ENCODE measurements around the gene COX19.
"Not testable (repeated sequence)": the region's sequence is repeated elsewhere in the genome, so short reads cannot be mapped to it uniquely, and the experiment has no call there.

COX19 gene

GRCh38 chr7:939843-940242, 35.5 kb downstream of the COX19 start:
- DNase-seq = no peak

- DNase-seq = no peak
These were observed 36.7 kb downstream of the COX19 start for GRCh38 chr7:938546-939185.

DNA sequence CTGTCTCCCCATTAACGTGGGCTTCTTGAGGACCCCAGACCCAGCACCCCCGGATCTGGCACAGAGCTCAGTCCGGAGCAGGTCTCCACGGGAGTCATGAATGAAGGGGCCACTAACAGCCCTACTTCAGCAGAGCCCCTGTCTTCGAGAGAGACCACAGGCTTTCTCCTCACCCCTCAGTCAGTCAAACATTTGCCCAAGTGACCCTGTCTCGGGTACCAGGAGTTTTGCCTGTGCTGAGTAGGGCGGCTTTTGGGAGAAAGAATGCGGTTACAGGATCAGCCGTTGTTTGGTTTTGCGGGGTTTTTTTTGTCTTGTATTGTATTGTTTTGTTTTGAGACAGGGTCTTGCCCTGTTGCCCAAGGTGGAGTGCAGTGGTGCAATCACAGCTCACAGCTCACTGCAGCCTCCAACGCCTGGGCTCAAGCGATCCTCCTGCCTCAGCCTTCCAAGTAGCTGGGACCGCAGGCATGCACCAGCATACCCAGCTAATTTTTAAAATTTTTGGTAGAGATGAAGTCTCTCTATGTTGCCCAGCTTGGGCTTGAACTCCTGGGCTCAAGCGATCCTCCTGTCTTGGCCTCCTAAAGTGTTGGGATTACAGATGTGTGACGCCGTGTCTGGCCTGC, 37.4 kb downstream of the COX19 start:
- no peak for DNase-seq

- no peak for DNase-seq
These were observed 38.8 kb downstream of the COX19 start for GRCh38 chr7:936386-937054.

DNA sequence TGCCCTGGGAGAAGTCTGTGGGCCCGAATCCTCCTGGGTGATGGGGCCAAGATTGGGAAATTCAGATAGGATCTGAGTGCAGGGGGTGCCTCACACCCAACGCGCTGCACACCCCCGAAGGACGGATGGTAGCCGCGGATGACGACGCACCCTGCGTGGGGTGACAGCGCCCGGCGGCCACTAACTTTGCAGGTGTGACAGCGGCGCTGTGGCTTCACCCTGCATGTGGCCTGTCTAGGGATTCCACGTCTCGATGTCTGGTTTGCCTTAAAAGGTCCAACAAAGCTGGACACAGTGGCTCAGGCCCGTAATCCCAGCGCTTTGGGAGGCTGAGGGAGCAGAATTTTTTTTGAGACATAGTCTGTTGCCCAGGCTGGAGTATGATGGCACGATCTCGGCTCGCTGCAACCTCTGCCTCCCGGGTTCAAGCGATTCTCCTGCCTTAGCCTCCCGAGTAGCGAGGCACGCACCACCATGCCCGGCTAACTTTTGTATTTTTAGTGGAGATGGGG, 39.4 kb downstream of the COX19 start:
- no peak for DNase-seq

GRCh38 chr7:935164-935873, 40.0 kb downstream of the COX19 start:
- no peak for DNase-seq

GRCh38 chr7:934469-935163, 40.7 kb downstream of the COX19 start:
- DNase-seq = no peak

- no peak for DNase-seq
These were observed 42.7 kb downstream of the COX19 start for GRCh38 chr7:932651-932975.

GRCh38 chr7:931871-932650, 43.3 kb downstream of the COX19 start:
- DNase-seq = no peak

GRCh38 chr7:930975-931758, 44.2 kb downstream of the COX19 start:
- no peak for DNase-seq

GRCh38 chr7:929311-929711, 46.0 kb downstream of the COX19 start:
- DNase-seq = no peak

GRCh38 chr7:927031-927671, 48.2 kb downstream of the COX19 start:
- DNase-seq = no peak

GRCh38 chr7:926061-927030, 49.0 kb downstream of the COX19 start:
- no peak for DNase-seq

- no peak for DNase-seq
These were observed 49.7 kb downstream of the COX19 start for GRCh38 chr7:925601-926000.

DNA sequence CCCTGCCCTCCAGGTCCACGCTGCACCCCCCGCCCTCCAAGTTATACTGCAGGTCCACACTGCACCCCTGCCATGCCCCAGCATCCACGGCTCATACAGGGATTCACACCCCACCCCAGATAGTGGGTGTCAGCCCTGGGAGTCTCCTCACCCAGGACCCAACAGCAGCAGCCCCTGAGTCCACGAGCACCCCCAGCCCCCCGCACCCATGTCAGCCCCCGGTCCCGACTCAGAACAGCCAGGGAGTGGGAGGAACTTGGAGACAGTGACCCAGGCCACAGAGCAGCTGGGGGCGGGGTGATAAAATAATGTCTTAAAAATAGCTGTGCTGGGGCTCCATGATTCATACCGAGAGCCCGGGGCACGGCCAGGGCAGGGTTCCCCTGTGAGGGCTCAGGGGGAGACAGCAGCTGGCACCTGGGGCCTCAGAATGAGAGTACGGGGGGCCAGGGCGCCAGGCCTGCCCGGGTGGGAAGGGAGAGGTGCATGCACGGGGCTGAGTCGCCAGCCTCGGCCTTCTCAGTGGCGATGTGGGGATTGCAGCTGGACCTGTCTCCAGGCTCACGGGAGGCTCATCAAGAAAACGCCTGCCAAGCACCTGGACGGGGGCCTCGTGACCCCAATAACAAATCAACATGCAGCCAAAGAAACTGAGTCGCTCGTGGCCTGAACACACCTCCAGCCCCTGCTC, 50.7 kb downstream of the COX19 start:
- DNase-seq = no peak

- DNase-seq = not testable (repeated sequence)
These were observed 51.3 kb downstream of the COX19 start for GRCh38 chr7:924042-924441.

- DNase-seq = peak; percentile 64
These were observed 52.0 kb downstream of the COX19 start for GRCh38 chr7:923108-924041.
